CD4-positive, alpha-beta T cell (primary cell): ENCODE measurements around the gene OR2T27. TPM values are rescaled to one million over a fixed set of nuclear protein-coding genes. Genes with fewer than 3 reads are reported as not detected.

ENCODE experiments used
- ATAC-seq: fragments of 200-7000 bp; cut with Tn5 transposase; one replicate; pipeline ENCODE4 v1.10.0; 2022; ENCODE audit warnings: mild to moderate bottlenecking; ENCODE audit not compliant: poor library complexity
- CTCF ChIA-PET: fragments of 350-600 bp; sonication (Branson Sonifier 250); formaldehyde crosslinking; loops from one replicate; lab custom pipeline; 2021; ENCODE audit warnings: antibody characterized with exemption, inconsistent platforms; lab: Charles Lee
- POLR2A ChIA-PET: fragments of 350-600 bp; sonication (Branson Sonifier 250); formaldehyde crosslinking; loops from one replicate; lab custom pipeline; 2021; ENCODE audit warnings: antibody characterized with exemption, inconsistent platforms; lab: Charles Lee
- DNase-seq, 14 experiments: peaks; one replicate each; pipeline ENCODE4 v3.0.0-alpha.2; 2013 to 2020; ENCODE audit warnings: mixed read lengths in 2 of 14
- H3K27ac ChIP-seq, 2 donors: one replicate each; pipeline versions ENCODE4 v1.5.1 to v1.7.0; 2013; ENCODE audit warnings: low read length in 2 of 2, low read depth in 1 of 2, mild to moderate bottlenecking in 1 of 2
- H3K27me3 ChIP-seq, 2 experiments: 1 replicate in 1 of 2; 2 replicates in 1 of 2; pipeline versions ENCODE4 v1.6.1 to v1.7.0; 2013; ENCODE audit warnings: low read length in 2 of 2, control low read depth in 1 of 2, mild to moderate bottlenecking in 1 of 2, moderate library complexity in 1 of 2; ENCODE audit not compliant: insufficient read depth in 2 of 2, control insufficient read depth in 1 of 2
- H3K36me3 ChIP-seq: one replicate; pipeline ENCODE4 v1.6.1; 2013; ENCODE audit warnings: low read length, control low read depth; ENCODE audit not compliant: insufficient read depth
- H3K4me1 ChIP-seq: one replicate; pipeline ENCODE4 v1.6.1; 2013; ENCODE audit warnings: low read length, control low read depth; ENCODE audit not compliant: insufficient read depth
- H3K4me3 ChIP-seq: one replicate; pipeline ENCODE4 v1.5.1; 2013; ENCODE audit warnings: mild to moderate bottlenecking, low read length, moderate library complexity
- H3K9me3 ChIP-seq, 2 experiments: 1 replicate in 1 of 2; 2 replicates in 1 of 2; pipeline versions ENCODE4 v1.6.1 to v1.7.0; 2013; ENCODE audit warnings: low read length in 2 of 2, mild to moderate bottlenecking in 2 of 2, control low read depth in 1 of 2, moderate library complexity in 1 of 2; ENCODE audit not compliant: control insufficient read depth in 1 of 2, insufficient read depth in 1 of 2
- H3K27ac Mint-ChIP-seq: one replicate; pipeline ENCODE4 v1.8.0; 2020; ENCODE audit warnings: mixed read lengths
- H3K27me3 Mint-ChIP-seq: one replicate; pipeline ENCODE4 v1.8.0; 2021; ENCODE audit warnings: mixed read lengths
- H3K36me3 Mint-ChIP-seq: one replicate; pipeline ENCODE4 v1.8.0; 2021; ENCODE audit warnings: low read depth, mixed read lengths
- H3K4me1 Mint-ChIP-seq: one replicate; pipeline ENCODE4 v1.8.0; 2021; ENCODE audit warnings: low read depth, mixed read lengths
- H3K4me3 Mint-ChIP-seq: one replicate; pipeline ENCODE4 v1.8.0; 2020; ENCODE audit warnings: mild to moderate bottlenecking, mixed read lengths
- H3K9me3 Mint-ChIP-seq: one replicate; pipeline ENCODE4 v1.8.0; 2020; ENCODE audit warnings: mixed read lengths
- CTCF ChIP-seq: fragments of 200-600 bp; IDR thresholded peaks from one replicate; pipeline ENCODE4 v1.8.0; 2022; ENCODE audit warnings: antibody characterized with exemption, mild to moderate bottlenecking
- intact Hi-C, 2 experiments: fragments of 100-400 bp; cut with DNase I in 1 of 2; cut with micrococcal nuclease in 1 of 2; formaldehyde crosslinking; loops; one replicate each; pipeline versions ENCODE4 v1.15.1 to v1.9.0; 2023 to 2025; cut with DNase I, micrococcal nuclease
- total RNA-seq, 174 experiments: library from RNA in 2 of 174; stranded (reverse) in 2 of 174; gene quantifications; one replicate each; pipeline ENCODE4 v1.2.3 and lab custom pipeline; 2021 to 2026

The OR2T27 gene
- total RNA-seq, 2 experiments from 2014 or later: not detected

GRCh38 chr1:248702714-248703113, 47.4 kb upstream of the OR2T27 start, which contains the start of gene OR14I1:
TSS of gene OR14I1 (minus strand) at chr1:248702766.
- Histone ChIP-seq H3K4me3 (no peak within 1 kb of the TSS), H3K4me1 (no peaks in the 10 kb centered on the region), H3K36me3 (no peaks in the 10 kb centered on the region), H3K27me3 (no peaks in the 10 kb centered on the region), H3K9me3 (no peaks in the 10 kb centered on the region), H3K27ac (no peak within 1 kb of the TSS)
- ATAC-seq (no peak), DNase-seq (no peak)
- H3K4me3 Mint-ChIP-seq: no peak within 1 kb of the TSS
- intact Hi-C loops: loop anchor here in 1 of 2 experiments (1.0 kb wide), 1 partner anchor 11 kb away; no protein-coding TSS in a partner anchor
- CTCF ChIA-PET: no interaction called here
- no peaks in the 10 kb centered on the region for H3K9me3 Mint-ChIP-seq
- no peak within 1 kb of the TSS for H3K27ac Mint-ChIP-seq
- H3K27me3 Mint-ChIP-seq: peaks cover 27% of the 10 kb centered on the region
- POLR2A ChIA-PET: no interaction called here
- no peaks in the 10 kb centered on the region for H3K36me3 Mint-ChIP-seq
- H3K4me1 Mint-ChIP-seq: no peaks in the 10 kb centered on the region
- no peak for TF ChIP-seq CTCF

GRCh38 chr1:248699099-248699498, 43.8 kb upstream of the OR2T27 start:
- ATAC-seq (no peak), DNase-seq (no peak)
- TF ChIP-seq CTCF: no peak
- Mint-ChIP-seq H3K27me3 (peaks cover 32% of the 10 kb centered on the region), H3K9me3 (no peaks in the 10 kb centered on the region), H3K36me3 (no peaks in the 10 kb centered on the region), H3K27ac (no peak overlapping the region), H3K4me3 (no peak overlapping the region), H3K4me1 (no peaks in the 10 kb centered on the region)
- Histone ChIP-seq H3K36me3 (no peaks in the 10 kb centered on the region), H3K4me3 (no peak overlapping the region), H3K4me1 (no peaks in the 10 kb centered on the region), H3K9me3 (no peaks in the 10 kb centered on the region), H3K27ac (no peak overlapping the region), H3K27me3 (no peaks in the 10 kb centered on the region)
- ChIA-PET POLR2A (no interaction called here), CTCF (no interaction called here)
- intact Hi-C loops: no loop called here

GRCh38 chr1:248697907-248698306, 42.6 kb upstream of the OR2T27 start:
- no peak for DNase-seq
- ATAC-seq: no peak
- no peak overlapping the region for H3K27ac ChIP-seq
- intact Hi-C loops: no loop called here
- TF ChIP-seq CTCF: no peak
- ChIA-PET CTCF (no interaction called here), POLR2A (no interaction called here)
- no peaks in the 10 kb centered on the region for H3K27me3 ChIP-seq
- Mint-ChIP-seq H3K27me3 (peaks cover 32% of the 10 kb centered on the region), H3K4me1 (no peaks in the 10 kb centered on the region), H3K4me3 (no peak overlapping the region), H3K36me3 (no peaks in the 10 kb centered on the region), H3K27ac (no peak overlapping the region), H3K9me3 (no peaks in the 10 kb centered on the region)
- H3K36me3 ChIP-seq: no peaks in the 10 kb centered on the region
- no peaks in the 10 kb centered on the region for H3K9me3 ChIP-seq
- H3K4me1 ChIP-seq: no peaks in the 10 kb centered on the region
- H3K4me3 ChIP-seq: no peak overlapping the region
